ENCODE measurements around the gene CLNK.

Gene CLNK

GRCh38 chr4:10684631-10685030 is at the start of gene CLNK:
TSS of gene CLNK (minus strand) at chr4:10684768. CDS start at chr4:10667869, 16,899 bp downstream.
- H3K27ac ChIP-seq, result no peak within 1 kb of the TSS
- TF ChIP-seq ZFX (IDR thresholded peaks at IDR 0.05; ENCODE audit: borderline replicate concordance) (no peak), CTCF (IDR thresholded peaks at IDR 0.05) (no peak)

GRCh38 chr4:10733481-10734062 is 49.0 kb upstream of the CLNK start:
- no peak overlapping the region for H3K27ac ChIP-seq
- no peak for TF ChIP-seq ZFX (IDR thresholded peaks at IDR 0.05; ENCODE audit: borderline replicate concordance)
- TF ChIP-seq CTCF (IDR thresholded peaks at IDR 0.05), result no peak

- TF ChIP-seq CTCF (IDR thresholded peaks at IDR 0.05) (no peak), ZFX (IDR thresholded peaks at IDR 0.05; ENCODE audit: borderline replicate concordance) (no peak)
- H3K27ac ChIP-seq, result no peak overlapping the region
Measured at GRCh38 chr4:10732914-10733415, 48.4 kb upstream of the CLNK start.

GRCh38 chr4:10732235-10732913 is 47.8 kb upstream of the CLNK start:
- TF ChIP-seq ZFX (IDR thresholded peaks at IDR 0.05; ENCODE audit: borderline replicate concordance) (no peak), CTCF (IDR thresholded peaks at IDR 0.05) (no peak)
- no peak overlapping the region for H3K27ac ChIP-seq

GRCh38 chr4:10731690-10732089 is 47.1 kb upstream of the CLNK start:
- H3K27ac ChIP-seq, result no peak overlapping the region
- TF ChIP-seq ZFX (IDR thresholded peaks at IDR 0.05; ENCODE audit: borderline replicate concordance) (no peak), CTCF (IDR thresholded peaks at IDR 0.05) (no peak)

GRCh38 chr4:10731162-10731561 is 46.6 kb upstream of the CLNK start:
- TF ChIP-seq ZFX (IDR thresholded peaks at IDR 0.05; ENCODE audit: borderline replicate concordance) (no peak), CTCF (IDR thresholded peaks at IDR 0.05) (no peak)
- no peak overlapping the region for H3K27ac ChIP-seq

GRCh38 chr4:10730590-10730989 is 46.0 kb upstream of the CLNK start:
- no peak overlapping the region for H3K27ac ChIP-seq
- TF ChIP-seq ZFX (IDR thresholded peaks at IDR 0.05; ENCODE audit: borderline replicate concordance) (no peak), CTCF (IDR thresholded peaks at IDR 0.05) (no peak)

Data from 22Rv1 (cell line).